ENCODE data around the gene GRIP2. TPM values are rescaled to one million over a fixed set of nuclear protein-coding genes. Genes with fewer than 3 reads are reported as not detected.

The GRIP2 gene
- total and polyA plus RNA-seq, 9 of the 15 experiments (the other 6 are each of a cell fraction or from before 2014, with no cell fraction given), result 0.01 TPM; not detected in 7

- Histone ChIP-seq H3K9me1 (ENCODE audit: control insufficient read depth, insufficient read depth, low read length) (no peaks in the 10 kb centered on the region), H3K4me1 (replicated peaks in 1 of 2; ENCODE audit: control insufficient read depth in 2 of 2, insufficient read depth in 2 of 2, low read length in 2 of 2) (peaks cover 0 to 9% of the 10 kb centered on the region in 2 experiments; a peak in 2 of 5 replicates), H2AFZ (ENCODE audit: low read depth, low read length) (no peak overlapping the region), H4K20me1 (replicated peaks; ENCODE audit: control insufficient read depth, insufficient read depth, low read length) (peaks cover 6% of the 10 kb centered on the region; the same call in 1 of the 2 replicates), H3K4me2 (ENCODE audit: insufficient read depth, low read length) (no peak overlapping the region), H3K27ac (ENCODE audit: extremely low read depth, low read depth, low read length) (no peak overlapping the region), H3K36me3 (ENCODE audit: control insufficient read depth, insufficient read depth, low read length) (no peaks in the 10 kb centered on the region), H3K79me2 (ENCODE audit: control insufficient read depth, insufficient read depth, low read length) (no peaks in the 10 kb centered on the region), H3K9ac (ENCODE audit: insufficient read depth in 1 of 2, low read depth in 2 of 2, low read length in 2 of 2) (peak overlapping the region in 1 of 2 experiments; percentile 14; a peak in 1 of 4 replicates), H3K27me3 (ENCODE audit: control insufficient read depth in 2 of 2, insufficient read depth in 2 of 2, low read length in 2 of 2) (peaks cover 59 to 70% of the 10 kb centered on the region in 2 experiments), H3K4me3 (no peak overlapping the region), H3K9me3 (replicated peaks; ENCODE audit: control insufficient read depth, insufficient read depth, low read depth, low read length) (no peaks in the 10 kb centered on the region)
- no peak for DNase-seq (ENCODE audit: extremely low read depth in 1 of 4, low spot score in 3 of 4)
- CTCF ChIA-PET (ENCODE audit: low intra/inter-chr PET ratio), result no interaction called here
- in situ Hi-C loops (cut with MboI) (loop anchor here (25.0 kb wide), 1 partner anchor 387 kb away; no protein-coding TSS in a partner anchor), intact Hi-C loops (cut with micrococcal nuclease) (no loop called here)
- no peak for ATAC-seq
- 3% methylated on average over 9 of the region's 9 CpGs for WGBS (ENCODE audit: insufficient coverage, low coverage, missing lambda C conversion rate)
- POLR2A ChIA-PET, result no interaction called here
- TF ChIP-seq DMBX1 (CRISPR knock-in tag; IDR thresholded peaks at IDR 0.05; ENCODE audit: borderline replicate concordance) (no peak), ZFP36 (IDR thresholded peaks at IDR 0.05; ENCODE audit: low read depth, low read length, partially characterized antibody) (peak; percentile 88)
- BruUV-seq (replicated peaks), result no TSS peak
- no peak for FAIRE-seq
Measured at GRCh38 chr3:14524920-14525660, 15.1 kb downstream of the GRIP2 start.

DNA sequence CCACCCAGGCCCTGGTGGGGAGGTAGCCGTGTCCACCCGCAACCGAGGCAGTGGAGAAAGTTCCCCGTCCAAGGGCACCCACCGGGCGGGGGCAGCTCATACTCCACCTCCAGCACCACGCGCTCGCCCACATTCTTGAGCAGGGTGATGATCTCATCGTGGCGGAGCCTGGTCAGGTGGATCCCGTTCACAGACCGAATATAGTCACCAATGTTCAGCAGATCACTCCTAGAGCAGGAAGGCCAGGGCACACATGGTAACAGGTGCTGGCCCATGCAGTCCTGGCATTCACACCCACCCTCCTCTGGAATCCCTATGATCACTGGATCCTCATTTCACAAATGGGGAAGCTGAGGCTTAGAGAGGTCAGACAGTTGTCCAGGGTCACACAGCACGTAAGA is 15.8 kb downstream of the GRIP2 start:
- in situ Hi-C loops (cut with MboI) (loop anchor here (25.0 kb wide), 1 partner anchor 388 kb away; no protein-coding TSS in a partner anchor), intact Hi-C loops (cut with micrococcal nuclease) (no loop called here)
- Histone ChIP-seq H3K4me3 (no peak overlapping the region), H3K27ac (ENCODE audit: extremely low read depth, low read depth, low read length) (no peak overlapping the region), H3K4me1 (replicated peaks in 1 of 2; ENCODE audit: control insufficient read depth in 2 of 2, insufficient read depth in 2 of 2, low read length in 2 of 2) (peaks cover 0 to 12% of the 10 kb centered on the region in 2 experiments; a peak in 2 of 5 replicates), H3K9me1 (ENCODE audit: control insufficient read depth, insufficient read depth, low read length) (no peaks in the 10 kb centered on the region), H3K9ac (ENCODE audit: insufficient read depth in 1 of 2, low read depth in 2 of 2, low read length in 2 of 2) (no peak overlapping the region), H3K79me2 (ENCODE audit: control insufficient read depth, insufficient read depth, low read length) (no peaks in the 10 kb centered on the region), H3K4me2 (ENCODE audit: insufficient read depth, low read length) (no peak overlapping the region), H3K36me3 (ENCODE audit: control insufficient read depth, insufficient read depth, low read length) (no peaks in the 10 kb centered on the region), H3K27me3 (ENCODE audit: control insufficient read depth in 2 of 2, insufficient read depth in 2 of 2, low read length in 2 of 2) (peaks cover 59 to 74% of the 10 kb centered on the region in 2 experiments), H4K20me1 (replicated peaks; ENCODE audit: control insufficient read depth, insufficient read depth, low read length) (peaks cover 9% of the 10 kb centered on the region; the same call in 1 of the 2 replicates), H2AFZ (ENCODE audit: low read depth, low read length) (no peak overlapping the region), H3K9me3 (replicated peaks; ENCODE audit: control insufficient read depth, insufficient read depth, low read depth, low read length) (no peaks in the 10 kb centered on the region)
- DNase-seq (ENCODE audit: extremely low read depth in 1 of 4, low spot score in 3 of 4), result peak in 2 of 4 experiments; percentile 41 to 50
- WGBS (ENCODE audit: insufficient coverage, low coverage, missing lambda C conversion rate), result 12% methylated on average over 14 of the region's 14 CpGs
- ChIA-PET CTCF (ENCODE audit: low intra/inter-chr PET ratio) (no interaction called here), POLR2A (interaction anchor here (0.6 to 1.0 kb wide), 2 partner anchors 58 to 292 kb away, joined by 3 to 4 read pairs; no protein-coding TSS in a partner anchor)
- ATAC-seq, result peak; percentile 46
- no TSS peak for BruUV-seq (replicated peaks)
- FAIRE-seq, result no peak
- TF ChIP-seq, protein P1, sequence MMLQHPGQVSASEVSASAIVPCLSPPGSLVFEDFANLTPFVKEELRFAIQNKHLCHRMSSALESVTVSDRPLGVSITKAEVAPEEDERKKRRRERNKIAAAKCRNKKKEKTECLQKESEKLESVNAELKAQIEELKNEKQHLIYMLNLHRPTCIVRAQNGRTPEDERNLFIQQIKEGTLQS (IDR thresholded peaks at IDR 0.05), result peak; percentile 91
- TF ChIP-seq, protein P1 (CRISPR knock-in tag; conservative IDR thresholded peaks at IDR 0.05), result no peak
- TF ChIP-seq ATF7 (IDR thresholded peaks at IDR 0.05) (peak; percentile 54; the same call in 1 of the 2 replicates), ZBTB11 (CRISPR knock-in tag; IDR thresholded peaks at IDR 0.05) (no peak), ZKSCAN3 (CRISPR knock-in tag; IDR thresholded peaks at IDR 0.05) (no peak), EGR1 (conservative IDR thresholded peaks at IDR 0.05) (peak; percentile 67; the same call in 1 of the 2 replicates)

All from K562 (cell line).